DND-41 (cell line): ENCODE data around the gene RAB25.

ENCODE experiments used
- ATAC-seq: fragments of 200-7000 bp; cut with Tn5 transposase; 3 replicates; pipeline ENCODE4 v1.9.1; 2021; ENCODE audit warnings: low read depth; ENCODE audit not compliant: insufficient read depth
- DNase-seq: peaks from one replicate; pipeline ENCODE4 v3.0.0-alpha.2; 2020
- H2AFZ ChIP-seq: 2 replicates; pipeline ENCODE4 v1.6.0; 2012; ENCODE audit warnings: low read depth, low read length
- H3K27ac ChIP-seq: 2 replicates; pipeline ENCODE4 v1.5.1; 2012; ENCODE audit warnings: low read length, inconsistent platforms
- H3K27me3 ChIP-seq: fragments of 200-600 bp; sonication (generic); 2 replicates; pipeline ENCODE4 v1.6.0; 2012; ENCODE audit warnings: low read length, mild to moderate bottlenecking, inconsistent platforms; ENCODE audit not compliant: insufficient read depth, poor library complexity
- H3K36me3 ChIP-seq: 2 replicates; pipeline ENCODE4 v1.5.1; 2012; ENCODE audit warnings: low read length, inconsistent platforms; ENCODE audit not compliant: insufficient read depth
- H3K4me1 ChIP-seq: 2 replicates; pipeline ENCODE4 v1.5.1; 2012; ENCODE audit warnings: mild to moderate bottlenecking, low read length; ENCODE audit not compliant: insufficient read depth
- H3K4me2 ChIP-seq: 2 replicates; pipeline ENCODE4 v1.6.0; 2012; ENCODE audit warnings: mild to moderate bottlenecking, moderate library complexity, low read length, inconsistent platforms; ENCODE audit not compliant: insufficient read depth
- H3K4me3 ChIP-seq, 2 experiments: fragments of 200-600 bp in 1 of 2; shearing (Covaris generic) in 1 of 2; 2 replicates each; pipeline ENCODE4 v1.5.1; 2012 to 2016; ENCODE audit warnings: inconsistent platforms in 2 of 2, low read length in 2 of 2, mild to moderate bottlenecking in 2 of 2, low read depth in 1 of 2, moderate library complexity in 1 of 2
- H3K79me2 ChIP-seq: 2 replicates; pipeline ENCODE4 v1.6.0; 2012; ENCODE audit warnings: low read length, inconsistent platforms; ENCODE audit not compliant: insufficient read depth
- H3K9ac ChIP-seq: 2 replicates; pipeline ENCODE4 v1.6.0; 2012; ENCODE audit warnings: low read depth, mild to moderate bottlenecking, inconsistent platforms, low read length, moderate library complexity
- H3K9me3 ChIP-seq: 2 replicates; pipeline ENCODE4 v1.5.1; 2012; ENCODE audit warnings: low read length, moderate library complexity, mild to moderate bottlenecking, inconsistent platforms; ENCODE audit not compliant: insufficient read depth, severe bottlenecking
- H4K20me1 ChIP-seq: 2 replicates; pipeline ENCODE4 v1.6.0; 2012; ENCODE audit warnings: low read length; ENCODE audit not compliant: insufficient read depth
- EZH2 ChIP-seq: IDR thresholded peaks from 3 replicates; pipeline ENCODE4 v1.6.1; 2012; ENCODE audit warnings: borderline replicate concordance, low read depth, mild to moderate bottlenecking, moderate library complexity, low read length, inconsistent platforms; ENCODE audit not compliant: severe bottlenecking
- TF ChIP-seq, protein P1 (sequence below): IDR thresholded peaks from 2 replicates; pipeline ENCODE4 v1.5.1; 2012; ENCODE audit warnings: borderline replicate concordance, low read length, moderate library complexity, mild to moderate bottlenecking; ENCODE audit not compliant: poor library complexity, severe bottlenecking; ENCODE audit errors: extremely low read depth

Gene RAB25

DNA sequence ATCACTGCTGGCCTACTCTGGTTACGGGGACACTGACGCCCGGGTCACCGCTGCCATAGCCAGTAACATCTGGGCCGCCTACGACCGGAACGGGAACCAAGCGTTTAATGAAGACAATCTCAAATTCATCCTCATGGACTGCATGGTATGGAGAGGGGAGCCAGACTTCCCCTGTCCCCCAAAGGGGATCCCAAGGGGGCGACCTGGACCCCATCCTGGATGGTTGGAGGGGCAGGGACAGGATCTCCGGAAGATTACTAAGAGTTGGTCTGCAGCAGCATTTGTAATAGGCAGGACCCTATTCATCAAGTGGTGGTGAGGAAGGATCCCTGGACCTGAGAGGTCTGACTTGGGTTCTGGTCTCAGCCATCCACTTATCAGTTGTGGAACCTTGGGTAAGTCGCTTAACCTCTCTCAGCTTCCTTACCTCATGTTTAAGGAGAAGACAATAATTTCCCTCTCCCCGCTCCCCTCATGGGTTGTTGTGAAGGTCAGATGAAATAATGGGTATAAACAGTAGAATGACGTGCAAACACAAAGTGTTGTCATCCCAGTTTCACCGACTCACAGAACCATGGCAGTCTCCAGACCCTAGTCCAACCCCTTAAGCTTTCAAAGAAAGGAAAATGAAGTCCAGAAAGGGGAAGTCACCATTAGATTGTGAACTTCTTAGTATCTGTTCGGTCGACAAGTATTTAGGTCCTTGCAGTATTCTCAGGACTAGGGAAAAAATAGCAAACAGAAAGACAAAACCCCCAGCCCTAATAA, 5.5 kb upstream of the RAB25 start:
- H3K4me1 ChIP-seq = peaks cover 36% of the 10 kb centered on the region
- H3K36me3 ChIP-seq = peaks cover 30% of the 10 kb centered on the region
- peak overlapping the region; percentile 90 for H2AFZ ChIP-seq
- H3K4me3 ChIP-seq = peak overlapping the region; percentile 66 to 84; a peak in 3 of 4 replicates
- H3K9me3 ChIP-seq = no peaks in the 10 kb centered on the region
- peak overlapping the region; percentile 86 for H3K4me2 ChIP-seq
- peaks cover 12% of the 10 kb centered on the region; the same call in 1 of the 2 replicates for H4K20me1 ChIP-seq
- H3K9ac ChIP-seq = peak overlapping the region; percentile 72
- no peaks in the 10 kb centered on the region for H3K27me3 ChIP-seq
- ATAC-seq (no peak), DNase-seq (no peak)
- H3K27ac ChIP-seq = peak overlapping the region; percentile 76
- TF ChIP-seq, protein P1, sequence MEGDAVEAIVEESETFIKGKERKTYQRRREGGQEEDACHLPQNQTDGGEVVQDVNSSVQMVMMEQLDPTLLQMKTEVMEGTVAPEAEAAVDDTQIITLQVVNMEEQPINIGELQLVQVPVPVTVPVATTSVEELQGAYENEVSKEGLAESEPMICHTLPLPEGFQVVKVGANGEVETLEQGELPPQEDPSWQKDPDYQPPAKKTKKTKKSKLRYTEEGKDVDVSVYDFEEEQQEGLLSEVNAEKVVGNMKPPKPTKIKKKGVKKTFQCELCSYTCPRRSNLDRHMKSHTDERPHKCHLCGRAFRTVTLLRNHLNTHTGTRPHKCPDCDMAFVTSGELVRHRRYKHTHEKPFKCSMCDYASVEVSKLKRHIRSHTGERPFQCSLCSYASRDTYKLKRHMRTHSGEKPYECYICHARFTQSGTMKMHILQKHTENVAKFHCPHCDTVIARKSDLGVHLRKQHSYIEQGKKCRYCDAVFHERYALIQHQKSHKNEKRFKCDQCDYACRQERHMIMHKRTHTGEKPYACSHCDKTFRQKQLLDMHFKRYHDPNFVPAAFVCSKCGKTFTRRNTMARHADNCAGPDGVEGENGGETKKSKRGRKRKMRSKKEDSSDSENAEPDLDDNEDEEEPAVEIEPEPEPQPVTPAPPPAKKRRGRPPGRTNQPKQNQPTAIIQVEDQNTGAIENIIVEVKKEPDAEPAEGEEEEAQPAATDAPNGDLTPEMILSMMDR = no peak
- TF ChIP-seq EZH2 = no peak
- peaks cover 33% of the 10 kb centered on the region for H3K79me2 ChIP-seq

DNA sequence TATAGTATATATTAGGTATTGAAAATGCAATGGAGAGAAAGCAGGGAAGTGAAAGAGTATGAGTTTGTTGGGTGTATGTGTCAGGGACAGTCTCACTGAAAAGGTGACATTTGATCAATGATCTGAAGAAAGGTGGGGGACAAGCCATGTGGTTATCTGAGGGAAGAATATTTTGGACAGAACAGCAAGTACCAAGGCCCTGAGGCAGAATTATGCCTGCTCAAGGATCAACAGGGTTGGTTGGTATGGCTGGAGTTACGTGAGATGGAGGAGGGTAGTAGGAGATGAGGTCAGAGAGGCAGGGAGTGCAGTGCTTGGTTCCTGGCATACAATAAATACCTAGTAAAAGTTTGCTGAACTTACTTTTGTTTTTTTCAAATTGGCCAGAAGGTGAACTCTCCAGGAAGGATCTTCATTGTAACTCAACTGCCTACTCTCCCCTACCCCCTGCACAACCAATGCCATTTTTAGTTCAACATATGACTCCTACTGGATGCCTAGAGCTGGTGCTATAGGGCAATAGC, 4.6 kb upstream of the RAB25 start:
- ATAC-seq = no peak
- peaks cover 9% of the 10 kb centered on the region; the same call in 1 of the 2 replicates for H4K20me1 ChIP-seq
- peaks cover 21% of the 10 kb centered on the region for H3K36me3 ChIP-seq
- no peak overlapping the region for H3K9ac ChIP-seq
- H3K4me2 ChIP-seq = no peak overlapping the region; the same call in 1 of the 2 replicates
- H3K79me2 ChIP-seq = peaks cover 32% of the 10 kb centered on the region
- no peak for TF ChIP-seq EZH2
- TF ChIP-seq, protein P1 = no peak
- H2AFZ ChIP-seq = no peak overlapping the region
- no peak overlapping the region for H3K27ac ChIP-seq
- H3K27me3 ChIP-seq = no peaks in the 10 kb centered on the region
- no peaks in the 10 kb centered on the region for H3K9me3 ChIP-seq
- peaks cover 36% of the 10 kb centered on the region for H3K4me1 ChIP-seq
- no peak for DNase-seq
- H3K4me3 ChIP-seq = no peak overlapping the region

DNA sequence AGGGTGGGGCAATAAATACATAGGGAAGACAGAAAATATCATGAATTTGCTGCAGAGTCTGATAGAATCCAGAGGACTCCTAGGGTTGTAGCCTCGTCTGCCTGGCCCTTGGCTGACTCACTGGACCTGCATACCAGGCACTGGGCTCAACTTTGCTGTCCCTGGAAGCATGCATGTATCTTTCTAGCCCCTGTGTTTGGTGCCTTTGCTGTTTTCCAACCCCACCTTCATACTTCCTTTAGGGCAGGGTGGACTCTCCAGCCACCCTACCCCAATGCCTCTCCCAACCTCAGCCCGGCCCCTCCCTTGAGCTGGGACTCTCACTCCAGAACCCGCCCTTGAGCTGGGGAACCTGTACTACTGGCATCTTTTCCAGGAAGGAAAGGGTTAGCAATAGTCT, 1.2 kb downstream of the RAB25 start:
- H3K4me1 ChIP-seq = no peaks in the 10 kb centered on the region

More for the DNA sequence above, 1.2 kb downstream of the RAB25 start:
- H3K27me3 ChIP-seq = no peaks in the 10 kb centered on the region
- no peaks in the 10 kb centered on the region for H4K20me1 ChIP-seq
- H3K9ac ChIP-seq = no peak overlapping the region
- peaks cover 11% of the 10 kb centered on the region; the same call in 1 of the 2 replicates for H3K36me3 ChIP-seq
- no peak overlapping the region for H3K27ac ChIP-seq
- no peak for TF ChIP-seq EZH2
- TF ChIP-seq, protein P1 = no peak
- DNase-seq (no peak), ATAC-seq (no peak)
- no peak overlapping the region for H3K4me3 ChIP-seq
- H3K4me2 ChIP-seq = no peak overlapping the region
- no peaks in the 10 kb centered on the region for H3K9me3 ChIP-seq
- no peak overlapping the region for H2AFZ ChIP-seq
- no peaks in the 10 kb centered on the region for H3K79me2 ChIP-seq
